GM19395 (cell line): ENCODE measurements around the gene SCGN.

Experiments
- ATAC-seq: cut with Tn5 transposase; IDR thresholded peaks from one replicate; pipeline ENCODE4 v1.9.1; 2021; ENCODE audit warnings: mild to moderate bottlenecking, moderate library complexity; ENCODE audit not compliant: unreplicated experiment

SCGN gene

GRCh38 chr6:25640446-25640845 lies 11.6 kb upstream of the SCGN start:
- no peak for ATAC-seq

GRCh38 chr6:25640891-25641290 lies 11.1 kb upstream of the SCGN start:
- ATAC-seq: no peak

- ATAC-seq: no peak
Observed at GRCh38 chr6:25641377-25641776, 10.6 kb upstream of the SCGN start.

- ATAC-seq: no peak
Observed at GRCh38 chr6:25641940-25642666, 9.9 kb upstream of the SCGN start.

GRCh38 chr6:25642667-25643328 lies 9.2 kb upstream of the SCGN start:
- ATAC-seq: no peak

- ATAC-seq: no peak
Observed at GRCh38 chr6:25645916-25646315, 6.1 kb upstream of the SCGN start.

- no peak for ATAC-seq
Observed at GRCh38 chr6:25649611-25650010, 2.4 kb upstream of the SCGN start.

GRCh38 chr6:25655723-25656122 lies 3.7 kb downstream of the SCGN start:
- ATAC-seq: no peak

- ATAC-seq: no peak
Observed at GRCh38 chr6:25659633-25660368, 7.8 kb downstream of the SCGN start.

GRCh38 chr6:25660512-25660911 lies 8.5 kb downstream of the SCGN start:
- ATAC-seq: no peak

GRCh38 chr6:25661129-25661779 lies 9.2 kb downstream of the SCGN start:
- no peak for ATAC-seq

GRCh38 chr6:25665455-25665854 lies 13.4 kb downstream of the SCGN start:
- no peak for ATAC-seq

- no peak for ATAC-seq
Observed at GRCh38 chr6:25669413-25669812, 17.4 kb downstream of the SCGN start.

GRCh38 chr6:25670208-25670607 lies 18.2 kb downstream of the SCGN start:
- ATAC-seq: no peak

GRCh38 chr6:25670793-25671513 lies 18.9 kb downstream of the SCGN start:
- no peak for ATAC-seq

- no peak for ATAC-seq
Observed at GRCh38 chr6:25671652-25672051, 19.6 kb downstream of the SCGN start.

GRCh38 chr6:25675167-25675566 lies 23.2 kb downstream of the SCGN start:
- no peak for ATAC-seq

- no peak for ATAC-seq
Observed at GRCh38 chr6:25676775-25677174, 24.8 kb downstream of the SCGN start.

GRCh38 chr6:25681848-25682247 lies 29.8 kb downstream of the SCGN start:
- ATAC-seq: no peak

- no peak for ATAC-seq
Observed at GRCh38 chr6:25682324-25682723, 30.3 kb downstream of the SCGN start.

- ATAC-seq: no peak
Observed at GRCh38 chr6:25684565-25684964, 32.5 kb downstream of the SCGN start.
